GM12892 (cell line): ENCODE measurements around the gene AHDC1.

Source experiments
- POLR2A ChIP-seq: IDR thresholded peaks from 2 replicates; pipeline ENCODE4 v1.6.1; 2011; ENCODE audit warnings: low read depth, low read length, control low read depth
- POLR2AphosphoS5 ChIP-seq: IDR thresholded peaks from 2 replicates; pipeline ENCODE4 v1.6.1; 2011; ENCODE audit warnings: low read depth, low read length, control low read depth
- TAF1 ChIP-seq: IDR thresholded peaks from 2 replicates; pipeline ENCODE4 v1.6.1; 2011; ENCODE audit warnings: low read depth, mild to moderate bottlenecking, control low read depth, low read length, borderline replicate concordance

GRCh38 chr1:27599605-27600497 lies 4.1 kb downstream of the AHDC1 start:
- TF ChIP-seq POLR2A (no peak), TAF1 (no peak), POLR2AphosphoS5 (no peak)
